Mucosa of descending colon (tissue), 3 donors: ENCODE data around the gene STAT6. TPM values are rescaled to one million over a fixed set of nuclear protein-coding genes. Genes with fewer than 3 reads are reported as not detected.

Experiments used
- ATAC-seq: fragments of 200-7000 bp; cut with Tn5 transposase; one replicate; pipeline ENCODE4 v1.9.1; 2020; ENCODE audit warnings: mild to moderate bottlenecking, moderate library complexity
- DNase-seq, 3 donors: peaks; one replicate each; pipeline ENCODE4 v3.0.0-alpha.2; 2020
- H3K36me3 ChIP-seq: fragments of 200-600 bp; one replicate; pipeline ENCODE4 v1.8.0; 2021; ENCODE audit warnings: low read depth, mild to moderate bottlenecking
- H3K4me1 ChIP-seq: fragments of 200-600 bp; one replicate; pipeline ENCODE4 v1.8.0; 2021; ENCODE audit warnings: low read depth, mild to moderate bottlenecking
- H3K4me3 ChIP-seq: fragments of 200-600 bp; one replicate; pipeline ENCODE4 v1.8.0; 2021; ENCODE audit warnings: mild to moderate bottlenecking
- H3K9me3 ChIP-seq: fragments of 200-600 bp; one replicate; pipeline ENCODE4 v1.8.0; 2021; ENCODE audit warnings: mild to moderate bottlenecking
- CTCF ChIP-seq: fragments of 200-600 bp; IDR thresholded peaks from one replicate; pipeline ENCODE4 v1.8.0; 2022; ENCODE audit warnings: antibody characterized with exemption, mild to moderate bottlenecking
- intact Hi-C, 2 donors: fragments of 100-400 bp; cut with DNase I in 1 of 2; cut with micrococcal nuclease in 1 of 2; formaldehyde crosslinking; loops; one replicate each; pipeline versions ENCODE4 v1.11.0 to v1.11.1; 2022; cut with DNase I, micrococcal nuclease
- total RNA-seq, 3 donors: library from RNA; stranded (reverse); fragmentation: NEBNext Ultra II Directional in 2 of 3; extraction: Animal tissue kit (Norgen Biotek cat#: 25700) in 2 of 3; gene quantifications; one replicate each; pipeline versions ENCODE4 v1.2.1 to v1.2.4, GENCODE V29; 2021 to 2023
- donor health status: DM: no; HTN: no; CAD: no; lungs with moderate emphysema.
- donor health status: DM: no; HTN: no; CAD: no.
- donor health status: DM: no; HTN: yes; CAD: no.

Gene STAT6
- total RNA-seq, 3 donors from 2014 or later = 219 to 286 (median 281) TPM

DNA sequence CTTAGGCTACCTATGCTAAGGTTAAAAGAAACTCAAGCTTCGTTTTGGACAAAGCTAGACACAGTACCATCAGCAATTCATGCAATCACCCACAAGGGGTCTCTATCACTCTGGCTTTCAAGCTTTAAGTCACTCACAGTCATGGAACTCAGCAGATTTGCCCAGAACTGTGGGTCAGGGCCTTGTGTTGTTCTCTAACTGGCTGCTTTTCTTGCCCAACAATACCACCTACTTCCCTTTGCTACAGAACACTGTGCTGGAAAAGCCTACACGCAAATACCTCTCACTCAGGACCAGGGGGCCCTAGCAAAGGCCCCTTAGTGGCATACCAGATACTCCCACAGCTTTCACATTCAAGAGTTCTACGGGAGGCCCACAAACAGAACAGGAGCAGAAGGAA, 41.6 kb downstream of the STAT6 start:
- Histone ChIP-seq H3K4me3 (no peak overlapping the region), H3K36me3 (no peaks in the 10 kb centered on the region), H3K9me3 (no peaks in the 10 kb centered on the region), H3K4me1 (peaks cover 5% of the 10 kb centered on the region)
- peak; percentile 69 for TF ChIP-seq CTCF
- intact Hi-C loops = loop anchor here (5.0 to 10.0 kb wide), 3 partner anchors 43 to 95 kb away; partner anchors contain the start of gene STAT6 (in 2 of the 2)
- DNase-seq = peak in 1 of 3 donors; percentile 85
- peak; percentile 98 for ATAC-seq

- TF ChIP-seq CTCF = no peak
- DNase-seq (no peak), ATAC-seq (no peak)
- intact Hi-C loops = loop anchor here (5.0 to 10.0 kb wide), 3 partner anchors 46 to 99 kb away; partner anchors contain the start of gene STAT6 (in 2 of the 2)
- Histone ChIP-seq H3K36me3 (no peaks in the 10 kb centered on the region), H3K4me1 (peaks cover 5% of the 10 kb centered on the region), H3K4me3 (no peak overlapping the region), H3K9me3 (no peaks in the 10 kb centered on the region)
These were observed 44.9 kb downstream of the STAT6 start for GRCh38 chr12:57066245-57066644.

DNA sequence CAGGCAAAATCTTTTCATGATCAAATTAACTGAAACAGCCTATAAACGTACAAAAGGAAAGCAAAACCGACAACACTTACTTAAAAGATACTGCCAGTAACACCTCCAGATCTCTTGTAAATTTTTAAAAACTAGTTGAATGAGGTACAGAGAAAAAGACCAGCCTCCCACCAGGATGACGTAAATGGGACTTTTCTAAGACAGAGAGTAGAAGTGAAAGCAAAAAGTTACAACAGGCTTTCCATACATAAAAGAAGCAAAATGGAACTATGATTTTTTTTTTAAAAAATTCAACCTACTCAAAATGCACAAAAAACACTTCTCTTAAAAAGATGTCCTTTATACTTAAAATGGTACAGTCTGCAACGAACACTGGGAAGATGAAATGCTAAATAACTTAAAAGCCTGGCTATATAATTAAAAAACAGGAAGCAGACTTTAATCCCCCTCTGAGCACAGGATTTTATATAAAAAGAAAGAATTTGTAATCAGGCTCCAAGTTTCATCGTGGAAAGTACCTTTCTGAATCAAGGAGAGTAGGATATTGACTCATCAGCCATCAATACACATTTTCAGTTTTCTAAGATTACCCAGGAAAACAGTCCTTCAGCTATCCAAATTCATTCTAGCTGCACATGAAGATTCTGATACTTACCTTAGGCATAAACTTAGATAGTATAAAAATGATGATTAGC, 47.0 kb downstream of the STAT6 start:
- DNase-seq = no peak
- no peak for TF ChIP-seq CTCF
- intact Hi-C loops = loop anchor here (2.0 to 10.0 kb wide), 4 partner anchors 51 to 101 kb away; partner anchors contain the start of genes STAT6 (in 1 of the 2) and ZBTB39 (in 1 of the 2)
- Histone ChIP-seq H3K4me1 (no peaks in the 10 kb centered on the region), H3K4me3 (no peak overlapping the region), H3K36me3 (no peaks in the 10 kb centered on the region), H3K9me3 (no peaks in the 10 kb centered on the region)
- ATAC-seq = peak; percentile 60

DNA sequence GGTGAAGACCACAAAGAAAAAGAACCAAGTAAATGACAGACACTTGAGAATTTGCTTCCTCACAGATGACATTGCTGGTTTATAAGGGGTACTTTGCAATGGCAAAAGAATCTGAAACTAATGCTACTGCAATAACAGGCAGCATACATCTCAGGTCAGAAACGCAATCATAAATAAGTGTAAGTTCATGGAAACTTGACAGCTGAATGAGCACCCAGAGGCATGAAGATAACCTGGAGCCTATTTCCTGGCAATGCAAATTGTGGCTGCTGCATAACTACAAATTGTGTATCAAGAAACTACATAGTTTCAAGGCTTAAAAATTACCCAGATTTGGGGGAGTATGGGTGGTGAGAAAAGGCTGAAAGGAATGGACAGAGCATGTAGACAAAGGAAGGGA, 52.7 kb downstream of the STAT6 start:
- TF ChIP-seq CTCF = no peak
- H3K9me3 ChIP-seq = no peaks in the 10 kb centered on the region
- H3K36me3 ChIP-seq = no peaks in the 10 kb centered on the region
- intact Hi-C loops = no loop called here
- H3K4me3 ChIP-seq = no peak overlapping the region
- H3K4me1 ChIP-seq = no peaks in the 10 kb centered on the region
- DNase-seq (no peak), ATAC-seq (no peak)

GRCh38 chr12:57057067-57057751, 54.0 kb downstream of the STAT6 start:
- TF ChIP-seq CTCF = no peak
- Histone ChIP-seq H3K9me3 (no peaks in the 10 kb centered on the region), H3K4me1 (no peaks in the 10 kb centered on the region), H3K4me3 (no peak overlapping the region), H3K36me3 (no peaks in the 10 kb centered on the region)
- ATAC-seq = no peak
- no peak for DNase-seq
- intact Hi-C loops = no loop called here
